ENCODE measurements around the gene KATNB1.

KATNB1 gene

DNA sequence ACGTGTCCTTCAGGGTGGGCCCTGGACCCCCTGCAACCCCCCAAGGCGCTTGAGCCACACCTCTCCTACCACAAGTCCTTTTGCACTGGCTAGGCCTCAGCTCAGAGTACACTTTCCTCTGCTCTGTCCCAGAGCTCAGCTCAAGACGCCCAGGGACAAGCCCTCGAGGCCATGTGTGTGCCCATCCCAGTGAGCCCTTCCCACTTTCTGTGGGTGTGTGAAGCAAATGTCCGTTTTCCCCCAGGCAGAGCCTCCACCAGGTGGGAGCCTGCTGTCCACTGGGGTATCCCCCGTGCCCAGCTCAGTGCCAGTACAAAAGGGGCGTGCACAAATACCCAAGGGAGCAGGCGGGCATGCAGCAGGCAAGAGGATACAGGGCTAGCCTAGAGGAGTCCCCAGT, 48.3 kb downstream of the KATNB1 start:
- no peak overlapping the region for H3K27ac ChIP-seq (ENCODE audit: low read depth, low read length, poor library complexity, severe bottlenecking)
- no peaks in the 10 kb centered on the region for H3K9me2 ChIP-seq (ENCODE audit: low read depth, low read length)
- H3K9ac ChIP-seq (ENCODE audit: low read length) = no peak overlapping the region
- no peaks in the 10 kb centered on the region for H3K79me2 ChIP-seq (ENCODE audit: insufficient read depth, low read length)
- H3K4me3 ChIP-seq (ENCODE audit: low read depth, low read length, poor library complexity, severe bottlenecking) = no peak overlapping the region
- H3K9me3 ChIP-seq (ENCODE audit: low read length) = no peaks in the 10 kb centered on the region
- TF ChIP-seq CTCF (IDR thresholded peaks at IDR 0.05; ENCODE audit: low read length) (no peak), EZH2 (IDR thresholded peaks at IDR 0.05; ENCODE audit: borderline replicate concordance, low read length) (no peak)
- no peaks in the 10 kb centered on the region for H3K27me3 ChIP-seq (ENCODE audit: insufficient read depth, low read length)
- no peaks in the 10 kb centered on the region for H3K36me3 ChIP-seq (ENCODE audit: insufficient read depth, low read length)
- H3K4me1 ChIP-seq (ENCODE audit: insufficient read depth, low read length, severe bottlenecking) = no peaks in the 10 kb centered on the region
- no peak overlapping the region for H3K4me2 ChIP-seq (ENCODE audit: low read length)
- H4K20me1 ChIP-seq (ENCODE audit: insufficient read depth, low read length) = no peaks in the 10 kb centered on the region
- H2AFZ ChIP-seq (ENCODE audit: low read length) = no peak overlapping the region
- H3F3A ChIP-seq (ENCODE audit: insufficient read depth, low read length) = no peaks in the 10 kb centered on the region

GRCh38 chr16:57784334-57784733, 48.8 kb downstream of the KATNB1 start:
- Histone ChIP-seq H3K27ac (ENCODE audit: low read depth, low read length, poor library complexity, severe bottlenecking) (no peak overlapping the region), H4K20me1 (ENCODE audit: insufficient read depth, low read length) (no peaks in the 10 kb centered on the region), H3K36me3 (ENCODE audit: insufficient read depth, low read length) (no peaks in the 10 kb centered on the region)

DNA sequence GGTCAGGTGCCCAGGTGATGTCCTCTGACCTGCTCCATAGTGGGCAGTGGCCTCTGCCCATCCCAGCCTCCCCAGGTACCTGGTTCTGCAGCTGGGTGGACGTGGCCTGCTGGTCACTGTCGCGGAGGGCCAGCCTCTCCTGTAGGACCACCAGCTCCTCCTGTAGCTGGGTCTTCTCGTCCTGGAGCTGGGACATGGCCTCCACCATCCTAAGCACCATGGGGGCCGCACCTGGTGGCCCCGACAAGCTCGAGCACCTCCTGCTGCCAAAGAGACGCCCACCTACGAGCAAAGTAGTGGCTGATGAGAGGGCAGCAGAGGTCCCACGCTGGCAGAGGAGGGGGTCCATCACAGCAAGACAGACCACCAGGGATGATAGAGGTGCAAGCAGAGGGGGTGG, 49.8 kb downstream of the KATNB1 start:
- no peak overlapping the region for H3K9ac ChIP-seq (ENCODE audit: low read length)
- no peaks in the 10 kb centered on the region for H3K9me2 ChIP-seq (ENCODE audit: low read depth, low read length)
- no peaks in the 10 kb centered on the region for H3K4me1 ChIP-seq (ENCODE audit: insufficient read depth, low read length, severe bottlenecking)
- H3K36me3 ChIP-seq (ENCODE audit: insufficient read depth, low read length) = no peaks in the 10 kb centered on the region
- no peak overlapping the region for H2AFZ ChIP-seq (ENCODE audit: low read length)
- no peaks in the 10 kb centered on the region for H3K79me2 ChIP-seq (ENCODE audit: insufficient read depth, low read length)
- H4K20me1 ChIP-seq (ENCODE audit: insufficient read depth, low read length) = no peaks in the 10 kb centered on the region
- H3K4me2 ChIP-seq (ENCODE audit: low read length) = no peak overlapping the region
- H3K9me3 ChIP-seq (ENCODE audit: low read length) = no peaks in the 10 kb centered on the region
- no peak for TF ChIP-seq CTCF (IDR thresholded peaks at IDR 0.05; ENCODE audit: low read length)
- no peak for TF ChIP-seq EZH2 (IDR thresholded peaks at IDR 0.05; ENCODE audit: borderline replicate concordance, low read length)
- H3K4me3 ChIP-seq (ENCODE audit: low read depth, low read length, poor library complexity, severe bottlenecking) = no peak overlapping the region
- H3K27ac ChIP-seq (ENCODE audit: low read depth, low read length, poor library complexity, severe bottlenecking) = no peak overlapping the region
- no peaks in the 10 kb centered on the region for H3F3A ChIP-seq (ENCODE audit: insufficient read depth, low read length)
- H3K27me3 ChIP-seq (ENCODE audit: insufficient read depth, low read length) = no peaks in the 10 kb centered on the region

More at GRCh38 chr16:57784334-57784733, 48.8 kb downstream of the KATNB1 start:
- Histone ChIP-seq H3F3A (ENCODE audit: insufficient read depth, low read length) (no peaks in the 10 kb centered on the region), H3K4me1 (ENCODE audit: insufficient read depth, low read length, severe bottlenecking) (no peaks in the 10 kb centered on the region), H3K4me2 (ENCODE audit: low read length) (no peak overlapping the region), H3K4me3 (ENCODE audit: low read depth, low read length, poor library complexity, severe bottlenecking) (no peak overlapping the region), H3K9me2 (ENCODE audit: low read depth, low read length) (no peaks in the 10 kb centered on the region), H2AFZ (ENCODE audit: low read length) (no peak overlapping the region), H3K9me3 (ENCODE audit: low read length) (no peaks in the 10 kb centered on the region), H3K9ac (ENCODE audit: low read length) (no peak overlapping the region), H3K27me3 (ENCODE audit: insufficient read depth, low read length) (no peaks in the 10 kb centered on the region), H3K79me2 (ENCODE audit: insufficient read depth, low read length) (no peaks in the 10 kb centered on the region)
- TF ChIP-seq EZH2 (IDR thresholded peaks at IDR 0.05; ENCODE audit: borderline replicate concordance, low read length) (no peak), CTCF (IDR thresholded peaks at IDR 0.05; ENCODE audit: low read length) (no peak)
